GM18511 (cell line): ENCODE results near the gene COQ10A.

ENCODE experiments used
- ATAC-seq: cut with Tn5 transposase; IDR thresholded peaks from one replicate; pipeline ENCODE4 v1.9.1; 2021; ENCODE audit warnings: mild to moderate bottlenecking, moderate library complexity; ENCODE audit not compliant: unreplicated experiment

Gene COQ10A

GRCh38 chr12:56266693-56267442 lies at the start of gene COQ10A:
Gene COQ10A (plus strand): TSS chr12:56266942. CDS start chr12:56267119, 177 bp downstream.
- peak; percentile 92 for ATAC-seq

GRCh38 chr12:56219840-56220239 lies 46.9 kb upstream of the COQ10A start:
- no peak for ATAC-seq

GRCh38 chr12:56220611-56221231 lies 46.0 kb upstream of the COQ10A start:
- ATAC-seq: no peak

- peak; percentile 32 for ATAC-seq
Measured at GRCh38 chr12:56221232-56221756, 45.4 kb upstream of the COQ10A start.

- peak; percentile 85 for ATAC-seq
Measured at GRCh38 chr12:56221757-56222530, 44.8 kb upstream of the COQ10A start, which contains the start of gene RNF41. Gene RNF41 (minus strand): TSS chr12:56221922. CDS start chr12:56214047, 7,875 bp downstream.

GRCh38 chr12:56222531-56222895 lies 44.2 kb upstream of the COQ10A start:
- ATAC-seq: no peak

- no peak for ATAC-seq
Measured at GRCh38 chr12:56223571-56224101, 43.1 kb upstream of the COQ10A start.

- peak; percentile 75 for ATAC-seq
Measured at GRCh38 chr12:56224102-56224701, 42.5 kb upstream of the COQ10A start, which contains the start of gene NABP2. Gene NABP2 (plus strand): TSS chr12:56224342. CDS start chr12:56224857, 515 bp downstream.

GRCh38 chr12:56224954-56225353 lies 41.8 kb upstream of the COQ10A start:
- no peak for ATAC-seq

GRCh38 chr12:56229082-56229481 lies 37.7 kb upstream of the COQ10A start:
- no peak for ATAC-seq

- no peak for ATAC-seq
Measured at GRCh38 chr12:56229916-56230431, 36.8 kb upstream of the COQ10A start, which contains the start of gene SLC39A5. Gene SLC39A5 (plus strand): TSS chr12:56230051. CDS start chr12:56231275, 1,224 bp downstream.

- no peak for ATAC-seq
Measured at GRCh38 chr12:56230432-56231183, 36.1 kb upstream of the COQ10A start.

GRCh38 chr12:56231184-56231582 lies 35.6 kb upstream of the COQ10A start:
- no peak for ATAC-seq

- ATAC-seq: no peak
Measured at GRCh38 chr12:56234746-56235436, 31.9 kb upstream of the COQ10A start.

GRCh38 chr12:56236091-56236490 lies 30.7 kb upstream of the COQ10A start:
- ATAC-seq: no peak

- no peak for ATAC-seq
Measured at GRCh38 chr12:56236985-56237384, 29.8 kb upstream of the COQ10A start.

- no peak for ATAC-seq
Measured at GRCh38 chr12:56237552-56237951, 29.2 kb upstream of the COQ10A start.

GRCh38 chr12:56241424-56242303 lies 25.1 kb upstream of the COQ10A start:
- no peak for ATAC-seq
